ENCODE results near the gene AOPEP.

AOPEP gene

DNA sequence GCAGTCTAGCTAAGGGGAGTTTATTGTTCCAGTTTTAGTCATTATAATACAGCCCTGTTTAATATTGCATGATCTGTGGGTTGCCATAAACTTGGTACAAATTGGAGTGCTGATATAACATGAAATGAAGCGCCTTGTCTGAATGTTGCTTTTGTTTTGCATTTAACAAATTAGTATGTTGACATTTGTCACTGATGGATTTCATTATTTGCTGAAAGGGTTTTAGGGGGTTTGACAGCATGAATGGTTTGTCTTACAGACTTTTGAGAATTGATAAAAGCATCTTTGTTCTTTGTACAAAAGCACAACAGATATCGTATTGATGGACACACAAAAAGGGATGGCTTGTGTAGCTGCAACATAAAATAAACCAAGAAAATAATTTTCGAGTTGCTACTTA, 178.3 kb downstream of the AOPEP start:
- DNase-seq = no peak

DNA sequence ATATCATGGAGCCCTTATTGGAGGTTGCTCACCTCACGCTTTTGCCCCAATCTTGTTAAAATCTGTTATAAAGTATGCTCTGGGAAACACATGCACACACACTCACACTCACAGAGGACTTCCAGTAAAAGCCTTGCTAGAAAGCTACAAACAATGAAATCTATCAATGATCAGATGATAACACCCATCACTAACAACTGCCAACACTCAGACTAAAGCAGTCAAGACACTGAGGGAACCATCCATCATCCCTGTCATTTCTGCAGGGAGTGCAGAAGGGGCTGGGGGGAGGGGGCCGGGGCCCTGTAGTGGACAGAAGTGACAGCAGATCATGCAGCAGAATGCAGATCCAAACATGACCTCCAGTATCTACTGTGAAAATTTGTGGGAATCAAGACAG, 179.1 kb downstream of the AOPEP start:
- DNase-seq = no peak

DNA sequence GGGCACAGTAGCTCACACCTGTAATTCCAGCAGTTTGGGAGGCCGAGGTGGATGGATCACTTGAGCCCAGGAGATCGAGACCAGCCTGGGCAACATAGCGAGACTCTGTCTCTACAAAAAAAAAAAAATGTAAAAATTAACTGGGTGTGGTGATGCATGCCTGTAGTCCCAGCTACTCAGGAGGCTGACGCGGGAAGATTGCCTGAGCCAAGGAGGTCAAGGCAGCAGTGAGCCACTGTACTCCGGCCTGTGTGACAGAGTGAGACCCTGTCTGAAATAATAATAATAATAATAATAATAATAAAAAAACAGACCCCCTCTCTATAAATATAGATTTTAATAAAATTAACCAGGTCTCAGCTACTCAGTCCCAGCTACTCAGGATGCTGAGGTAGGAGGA, 179.7 kb downstream of the AOPEP start:
- no peak for DNase-seq

DNA sequence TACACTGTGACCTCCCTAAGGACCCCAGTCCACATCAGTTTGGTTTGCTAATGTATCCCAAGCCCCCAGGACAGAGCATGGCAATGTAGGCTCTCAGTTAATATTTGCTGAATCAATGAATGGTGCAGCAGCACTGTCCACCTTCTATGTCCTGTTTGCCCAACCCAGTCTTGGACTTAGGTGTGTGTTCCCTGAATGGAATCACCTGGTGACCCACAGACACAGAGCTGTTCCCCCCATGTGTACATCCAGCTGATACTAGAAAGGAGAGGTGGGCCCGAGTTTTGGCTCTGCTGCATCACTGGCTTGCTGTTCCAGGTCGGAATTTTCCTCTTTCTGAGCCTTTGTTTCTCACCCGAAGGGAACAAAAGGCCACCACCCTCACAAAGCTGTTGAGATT, 180.2 kb downstream of the AOPEP start:
- no peak for DNase-seq

DNA sequence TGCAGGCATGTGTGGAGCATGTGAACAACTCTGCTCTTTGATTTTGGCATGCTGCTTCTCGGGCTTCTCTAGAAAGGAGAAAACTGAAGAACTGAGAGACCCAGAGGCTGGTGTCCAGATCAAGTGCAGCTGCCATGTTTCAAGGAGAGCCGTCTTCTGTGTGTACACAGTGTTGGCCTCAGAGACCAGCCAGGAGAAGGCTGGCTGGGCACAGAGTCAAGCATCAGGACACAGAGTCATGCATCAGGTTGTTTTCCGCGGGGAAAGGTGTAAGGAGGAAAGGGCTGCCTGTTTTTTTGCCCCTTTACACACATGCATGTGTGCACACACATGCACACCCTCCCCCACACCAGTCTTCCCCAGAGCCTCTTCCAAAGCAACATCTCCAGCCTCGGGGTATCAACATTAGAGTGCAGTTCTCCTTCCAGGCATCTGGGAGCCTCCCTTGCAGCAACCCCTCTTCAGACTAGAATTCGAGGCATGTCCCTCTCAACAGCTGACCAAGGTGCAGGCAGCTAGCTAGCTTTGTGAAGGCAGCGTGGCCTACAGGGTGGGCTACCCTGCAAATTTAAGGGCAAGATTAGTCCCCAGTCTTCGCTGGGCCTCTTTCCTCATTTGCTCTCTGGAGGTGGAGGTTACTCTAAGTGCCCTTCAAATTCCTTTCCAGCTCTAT, 180.9 kb downstream of the AOPEP start:
- no peak for DNase-seq

DNA sequence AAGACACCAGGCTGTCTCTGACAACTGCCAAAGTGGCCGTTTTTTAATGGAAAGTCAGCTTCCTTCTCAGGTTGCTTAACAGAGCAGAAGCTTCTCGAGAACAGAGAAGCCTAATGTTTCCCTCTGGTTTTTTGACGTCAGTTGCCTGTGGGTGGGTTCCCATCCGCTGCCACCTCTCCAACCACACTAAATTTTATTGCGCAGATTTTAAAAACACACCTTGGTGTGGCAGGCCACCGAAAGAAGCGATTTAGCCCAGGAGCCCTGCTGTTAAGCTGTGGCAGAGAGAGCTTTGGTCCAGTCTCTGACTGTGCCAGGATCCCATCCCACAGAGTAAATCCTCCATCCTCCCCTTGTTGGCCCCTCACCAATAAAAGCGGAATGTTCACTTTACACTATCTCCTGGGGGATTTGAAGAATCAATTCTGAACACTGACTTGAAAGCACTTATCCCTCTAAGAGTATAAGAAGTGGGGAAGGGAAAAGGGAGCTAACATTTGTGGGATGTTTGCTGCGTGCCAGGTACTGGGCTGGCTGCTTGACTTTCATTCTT, 181.6 kb downstream of the AOPEP start:
- no peak for DNase-seq

DNA sequence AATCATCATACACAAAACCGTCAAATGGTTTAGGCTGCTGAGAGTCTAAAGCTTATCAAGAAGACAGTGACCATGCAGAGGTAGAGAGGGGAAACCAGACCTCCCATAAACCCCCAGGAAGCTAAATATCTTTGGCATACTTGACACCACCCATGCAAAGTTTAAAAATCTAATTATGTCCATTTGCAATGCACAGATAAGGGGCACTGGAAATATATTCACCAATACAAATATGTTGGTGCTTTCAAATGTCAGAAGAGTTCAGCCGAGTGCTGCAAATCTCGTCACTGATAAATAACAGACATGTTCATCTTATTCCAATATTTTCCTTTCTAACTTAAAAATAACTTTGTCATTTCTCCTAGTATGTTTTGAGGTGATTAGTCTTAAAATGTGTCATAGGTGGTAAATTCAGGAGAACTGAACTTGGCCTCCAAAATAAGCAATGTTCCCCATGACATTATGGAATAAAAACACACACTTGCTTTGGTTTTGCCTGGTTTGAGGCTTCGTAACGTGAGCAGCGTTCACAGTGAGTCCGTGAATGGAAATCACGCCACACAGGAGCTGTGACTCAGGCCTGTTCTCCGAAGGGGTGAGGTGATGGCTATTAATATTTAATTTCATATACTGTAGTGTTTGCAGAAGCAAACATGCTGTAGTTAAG, 182.2 kb downstream of the AOPEP start:
- DNase-seq = no peak

DNA sequence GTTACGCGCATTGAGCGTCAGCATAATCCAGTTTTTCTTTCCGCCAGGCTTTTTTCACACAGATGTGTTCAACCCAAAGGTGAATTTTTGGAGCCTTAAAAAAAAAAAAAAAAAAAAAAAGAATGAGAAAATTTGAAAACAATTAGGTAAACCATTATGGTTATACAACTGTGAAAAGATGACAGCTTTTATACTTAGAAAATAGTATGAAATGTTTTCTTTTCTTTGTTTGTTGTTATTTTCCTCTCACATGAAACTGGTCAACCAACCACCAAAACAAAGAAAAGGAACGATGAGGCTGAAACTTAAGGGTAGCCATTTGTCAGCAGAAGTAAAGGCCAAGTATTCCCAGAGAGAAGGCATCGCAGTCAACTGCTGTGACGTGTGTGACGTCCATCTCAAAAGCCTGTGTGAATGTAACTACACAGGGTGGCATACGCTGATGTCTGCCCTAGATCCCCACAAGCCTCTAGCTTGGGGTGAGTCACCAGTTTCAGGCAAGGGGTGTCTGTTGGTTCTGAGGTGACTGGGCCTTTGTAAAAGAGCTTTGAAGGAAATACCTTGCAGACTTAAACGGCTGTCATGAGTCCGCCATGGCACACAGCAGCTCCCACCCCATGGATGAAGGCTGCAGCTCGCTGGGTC, 182.9 kb downstream of the AOPEP start:
- DNase-seq = no peak

DNA sequence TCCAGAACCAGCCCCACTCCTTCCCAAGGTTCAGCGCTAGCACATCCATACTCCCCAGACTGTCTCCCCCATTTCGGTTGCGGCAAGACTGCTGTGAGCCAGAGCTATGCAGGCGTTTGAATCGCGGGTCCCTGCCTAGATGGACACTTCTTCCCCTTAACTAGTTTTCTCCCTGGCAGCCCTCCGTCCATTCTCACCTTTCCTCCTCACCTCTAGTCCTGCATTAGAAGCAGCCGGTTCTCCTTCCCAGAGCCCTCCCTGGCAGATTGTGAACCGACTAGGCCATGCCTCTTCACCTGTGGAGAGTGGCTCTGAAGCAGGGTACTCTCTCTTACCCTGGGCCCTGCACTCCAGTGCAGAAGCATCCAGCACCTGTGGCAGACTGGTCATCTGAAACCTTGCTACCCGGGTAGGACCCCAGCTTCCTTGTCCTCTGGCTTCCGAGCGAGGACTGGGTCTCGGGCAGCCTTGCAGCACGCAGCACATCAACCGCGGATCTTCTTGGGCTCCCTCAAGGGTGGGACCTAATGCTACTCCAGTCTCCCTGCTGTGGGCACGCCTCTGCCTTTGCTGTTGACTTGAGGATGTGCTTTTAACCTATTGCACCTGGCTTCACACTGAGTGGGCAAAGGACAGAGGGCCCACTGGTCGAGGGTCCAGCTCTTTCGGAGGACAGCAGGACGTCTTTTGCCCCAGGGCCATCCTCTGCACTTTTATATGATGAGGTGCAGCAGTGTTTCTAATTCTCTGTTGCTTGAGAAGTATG, 183.6 kb downstream of the AOPEP start:
- no peak for DNase-seq

DNA sequence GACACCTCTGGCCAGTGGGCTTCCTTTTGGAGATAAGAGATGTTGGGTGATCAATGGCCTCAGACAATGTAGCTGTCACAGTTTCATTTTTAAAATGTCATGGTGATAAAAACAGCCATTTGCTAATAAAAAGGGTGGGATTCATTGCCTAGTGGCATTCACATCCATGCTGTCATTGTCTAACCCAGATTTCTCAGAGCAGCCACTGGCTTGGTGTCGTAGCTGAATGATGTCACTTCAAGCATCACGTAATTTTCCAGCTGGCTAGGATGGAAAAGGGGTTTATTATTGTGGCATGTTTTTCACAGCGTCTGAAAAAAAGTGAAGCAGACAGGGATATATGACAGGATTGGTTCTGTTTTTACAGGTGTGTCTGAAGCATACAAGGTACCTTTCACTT, 184.7 kb downstream of the AOPEP start:
- DNase-seq = no peak

DNA sequence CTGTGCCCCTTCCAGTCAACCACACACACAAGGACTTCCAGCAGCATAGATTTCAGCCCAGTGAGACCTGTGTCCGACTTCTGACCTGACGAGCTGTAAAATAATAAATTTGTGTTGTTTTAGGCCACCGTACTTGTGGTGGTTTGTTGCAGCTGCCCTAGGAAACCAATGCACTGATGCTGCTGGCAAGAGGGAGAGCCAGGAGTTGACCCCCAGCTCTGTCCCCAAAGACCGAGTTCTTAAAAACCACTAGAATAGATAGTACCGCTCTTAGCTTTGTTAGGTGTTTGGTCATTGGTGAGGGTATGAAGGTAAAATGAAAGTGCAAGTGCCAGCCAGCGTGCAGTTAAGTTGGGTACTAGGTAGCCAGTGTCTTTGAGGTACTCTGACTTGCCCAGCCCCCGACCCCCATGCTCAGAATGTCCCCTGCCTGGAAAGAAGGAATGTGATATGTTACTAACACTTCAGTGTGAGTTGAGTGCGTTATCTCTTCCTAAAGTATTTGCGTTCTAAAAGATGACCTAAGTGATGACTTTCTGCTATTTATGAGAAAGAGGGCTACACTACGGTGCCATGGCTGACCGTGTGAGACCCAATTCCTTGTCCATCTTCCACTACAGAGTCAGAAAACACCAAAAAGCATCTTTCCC, 185.6 kb downstream of the AOPEP start:
- no peak for DNase-seq

DNA sequence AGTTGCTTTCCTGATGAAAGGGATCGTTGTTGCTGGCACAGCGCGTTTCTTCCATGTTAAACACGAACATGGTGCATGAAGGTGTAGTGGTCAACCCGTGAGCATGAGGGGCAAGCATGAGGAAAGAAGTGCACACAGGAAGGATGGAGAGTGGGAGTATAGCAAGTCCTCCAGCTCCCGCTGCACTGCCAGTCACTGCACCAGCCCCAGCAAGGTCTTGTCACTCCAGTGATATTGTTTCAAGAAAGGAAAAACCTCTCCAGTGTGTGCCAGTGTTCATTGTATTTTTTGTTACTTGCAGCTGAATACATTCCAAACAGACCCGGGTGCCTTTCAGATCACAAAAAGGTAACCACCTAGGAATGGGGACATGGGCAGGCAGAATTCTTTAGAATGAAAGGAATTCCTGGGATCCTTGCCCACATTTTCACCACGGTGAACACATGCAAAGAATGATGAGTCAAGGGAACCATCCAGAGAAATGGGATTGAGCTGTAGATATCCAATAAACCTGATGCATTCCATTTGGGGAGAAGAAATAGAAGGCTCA, 186.3 kb downstream of the AOPEP start:
- no peak for DNase-seq

DNA sequence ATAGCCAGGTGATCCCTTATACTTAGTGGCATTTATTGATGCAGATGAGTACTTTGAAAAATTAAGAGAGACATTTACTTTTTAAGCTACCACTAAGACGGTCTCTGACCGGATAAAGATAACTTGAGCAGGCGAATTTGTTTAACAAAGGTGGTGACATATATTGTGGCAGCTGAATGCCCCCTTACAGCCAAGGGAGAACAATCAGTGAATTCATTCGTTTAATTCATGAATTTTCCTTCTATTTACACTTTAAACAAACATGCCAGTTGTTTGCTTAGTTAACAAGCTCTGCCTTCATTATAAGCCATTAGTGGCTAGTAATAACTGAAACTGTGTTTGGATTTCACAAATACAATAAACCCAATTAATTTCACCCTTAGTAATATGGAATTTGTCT, 187.1 kb downstream of the AOPEP start:
- no peak for DNase-seq

DNA sequence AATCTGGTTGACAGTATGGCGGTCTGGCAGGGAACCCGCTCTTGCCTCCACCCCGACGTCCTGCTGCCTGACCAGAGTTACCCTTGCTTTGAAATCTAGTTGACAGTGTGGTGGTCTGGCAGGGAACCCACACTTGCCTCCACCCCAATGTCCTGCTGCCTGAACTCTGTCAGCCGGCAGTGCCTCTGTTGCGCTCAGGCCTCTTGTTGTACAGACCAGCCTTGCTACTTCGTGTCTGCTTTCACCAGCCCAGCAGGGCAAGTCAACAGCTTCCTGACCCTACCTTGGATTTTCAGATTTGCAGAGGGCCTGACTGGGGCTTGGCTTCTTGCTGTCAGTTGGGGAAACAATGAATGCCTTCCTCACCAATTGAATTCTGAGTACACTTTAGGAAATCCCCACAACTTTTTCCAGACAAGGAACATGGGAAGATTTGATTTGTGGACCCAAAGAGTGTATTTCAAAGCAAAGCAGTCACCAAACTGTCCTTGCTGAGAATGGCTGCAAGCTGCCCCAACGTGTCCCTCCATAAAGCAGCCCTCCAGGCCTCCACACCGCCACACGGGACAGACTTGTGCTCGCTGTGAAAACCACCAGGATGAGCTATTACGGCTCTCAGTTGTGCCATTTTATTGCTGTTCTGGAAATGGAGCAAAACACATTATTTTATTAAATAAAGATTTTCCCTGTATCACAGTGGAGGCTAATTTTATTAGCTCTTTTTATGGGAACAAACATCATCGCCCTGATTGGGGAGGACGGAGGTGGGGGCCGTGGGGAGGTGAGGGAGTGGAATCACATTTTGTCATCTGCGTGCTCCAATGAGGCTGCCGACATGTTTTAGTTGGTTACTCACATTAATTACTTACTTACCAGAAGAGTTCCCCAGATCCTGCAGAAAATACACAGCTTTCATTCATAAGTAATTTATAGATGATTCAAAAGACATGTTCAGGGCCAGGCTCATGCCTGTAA, 189.3 kb downstream of the AOPEP start:
- no peak for DNase-seq

DNA sequence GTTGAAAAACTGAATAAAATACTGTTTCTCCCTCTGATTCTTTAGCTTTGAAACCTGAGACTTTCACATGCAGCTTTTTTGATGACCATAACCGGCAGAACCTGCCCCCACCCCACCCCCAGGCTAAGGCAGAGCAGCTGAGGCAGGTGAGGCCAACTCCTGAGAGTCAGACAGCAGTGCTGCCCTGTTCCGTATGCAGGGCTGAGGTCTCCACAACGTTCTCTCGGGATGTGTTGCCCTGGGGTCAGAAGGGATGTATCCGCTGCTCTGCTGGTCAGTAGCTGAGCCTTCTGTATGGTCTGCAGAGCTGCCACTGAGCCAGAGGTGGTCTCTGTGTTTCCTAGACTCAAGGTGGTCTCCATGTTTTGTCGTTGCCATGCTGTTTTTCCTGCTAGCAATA, 190.5 kb downstream of the AOPEP start:
- DNase-seq = no peak

DNA sequence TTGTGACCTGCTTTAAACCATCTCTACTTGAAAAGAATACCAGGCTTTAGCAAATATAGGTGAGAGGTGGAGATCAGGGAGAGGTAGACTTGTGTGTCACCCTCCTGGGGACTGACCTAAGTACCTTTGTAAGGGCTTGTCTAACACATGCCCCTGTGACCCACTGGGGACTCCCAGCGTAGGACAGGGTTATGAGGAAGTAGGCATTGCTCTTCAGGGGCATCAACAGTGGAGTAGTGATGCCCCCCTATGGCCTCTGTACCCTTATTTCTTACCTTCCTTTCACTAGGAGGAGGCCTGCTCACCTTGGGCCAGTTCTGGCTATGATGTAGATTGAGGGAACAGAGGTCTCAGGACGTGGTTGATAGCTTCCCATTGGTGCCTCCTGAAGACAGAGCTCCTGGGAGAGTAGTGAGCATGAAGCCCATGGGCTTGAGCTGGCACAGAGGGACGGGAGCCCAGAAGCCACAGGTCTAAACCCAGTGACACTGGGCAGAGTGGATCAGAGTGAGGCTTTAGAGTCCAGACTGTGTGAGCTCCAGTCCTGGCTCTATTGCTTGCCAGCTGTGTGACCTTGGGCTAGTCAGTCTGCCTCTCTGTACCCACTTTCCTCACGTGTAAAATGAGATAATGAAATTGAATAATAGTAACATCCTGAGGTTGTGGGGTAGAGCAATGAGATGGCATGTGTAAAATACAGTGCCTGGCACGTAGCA, 191.7 kb downstream of the AOPEP start:
- DNase-seq = no peak

DNA sequence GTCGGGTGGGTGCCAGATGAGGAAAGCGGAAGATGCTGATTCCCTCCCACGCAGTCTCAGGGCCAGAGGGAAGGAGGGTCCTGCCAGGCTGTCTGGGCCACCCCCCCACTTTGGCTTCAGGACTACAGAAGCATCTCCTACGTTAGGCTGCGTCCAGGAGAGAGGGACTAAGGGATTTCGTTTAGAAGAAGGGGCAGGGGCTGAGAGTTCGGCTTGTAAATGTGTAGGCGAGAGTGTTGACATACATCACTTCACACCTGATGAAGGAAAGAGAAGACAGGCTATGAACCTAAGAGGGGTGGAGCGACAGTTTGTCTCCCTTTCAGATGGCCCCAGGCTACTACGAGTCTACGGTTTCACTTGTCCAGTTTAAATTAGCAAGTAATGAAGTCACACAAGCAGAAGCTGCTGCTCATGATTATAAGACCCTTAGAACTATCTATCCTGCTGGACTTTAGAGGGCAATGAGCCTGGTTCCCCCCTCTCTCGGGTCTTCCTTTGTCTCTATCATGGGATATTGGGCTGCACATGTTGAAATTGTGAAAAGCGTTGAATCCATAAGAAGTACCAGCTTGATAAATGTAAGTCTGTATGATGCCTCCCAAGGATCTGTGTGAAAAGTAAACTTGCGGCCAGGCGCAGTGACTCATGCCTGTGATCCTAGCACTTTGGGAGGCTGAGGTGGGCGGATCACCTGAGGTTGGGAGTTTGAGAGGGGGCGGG, 193.0 kb downstream of the AOPEP start:
- DNase-seq = no peak

DNA sequence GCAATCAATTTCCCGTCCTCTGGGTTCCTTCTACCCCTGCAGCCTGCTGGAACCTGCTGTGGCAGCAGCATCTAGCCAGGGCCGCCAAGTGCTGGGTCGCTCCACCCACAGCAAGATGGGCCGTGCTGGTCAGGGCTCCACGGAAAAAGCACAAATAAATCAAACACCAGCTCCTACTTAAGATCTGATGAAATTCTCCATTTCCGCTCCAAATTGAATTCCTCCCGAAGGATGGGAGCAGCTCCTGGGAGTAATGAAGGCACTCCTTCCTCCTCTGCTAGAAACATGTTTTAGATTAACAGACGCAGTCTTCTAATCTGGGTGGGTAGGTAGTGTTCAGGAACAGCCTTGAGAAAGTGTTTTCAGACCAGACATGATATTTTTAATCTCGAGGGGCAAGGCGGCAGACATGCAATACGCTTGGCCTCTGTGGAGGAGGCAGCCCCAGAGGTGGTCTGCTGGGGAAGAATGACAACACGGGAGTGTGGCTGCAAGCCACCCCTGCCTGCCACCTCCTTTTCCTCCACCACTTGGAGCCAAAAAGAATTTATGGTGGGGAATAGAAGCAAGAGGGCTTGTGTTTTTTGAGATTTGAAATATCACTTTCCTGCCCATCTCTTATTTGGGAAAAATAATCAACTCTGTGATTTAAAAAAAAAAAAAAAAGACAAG, 194.1 kb downstream of the AOPEP start:
- DNase-seq = no peak

DNA sequence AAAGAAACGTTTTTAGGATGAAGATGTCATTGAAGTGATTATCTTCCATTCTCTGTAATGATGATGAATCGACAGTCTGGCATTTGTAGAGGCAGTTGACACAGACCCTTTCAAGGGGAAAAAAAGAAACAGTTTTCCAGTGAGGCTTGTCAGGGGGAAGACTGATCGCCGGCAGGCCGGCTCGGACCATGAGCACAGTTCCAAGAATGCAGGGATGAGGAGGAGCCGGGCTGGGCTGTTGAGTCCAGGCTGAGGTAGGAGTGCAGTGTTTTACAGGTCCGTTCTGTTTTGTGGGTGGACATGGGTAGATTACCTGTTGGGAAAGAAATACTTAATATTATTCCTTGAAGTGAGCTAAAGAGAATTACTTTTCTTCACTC, 194.6 kb downstream of the AOPEP start:
- no peak for DNase-seq
